DND-41 (cell line): ENCODE data around the gene HELZ.

Experiments
- ATAC-seq: fragments of 200-7000 bp; cut with Tn5 transposase; 3 replicates; pipeline ENCODE4 v1.9.1; 2021; ENCODE audit warnings: low read depth; ENCODE audit not compliant: insufficient read depth
- DNase-seq: peaks from one replicate; pipeline ENCODE4 v3.0.0-alpha.2; 2020
- H2AFZ ChIP-seq: 2 replicates; pipeline ENCODE4 v1.6.0; 2012; ENCODE audit warnings: low read depth, low read length
- H3K27ac ChIP-seq: 2 replicates; pipeline ENCODE4 v1.5.1; 2012; ENCODE audit warnings: low read length, inconsistent platforms
- H3K27me3 ChIP-seq: fragments of 200-600 bp; sonication (generic); 2 replicates; pipeline ENCODE4 v1.6.0; 2012; ENCODE audit warnings: low read length, mild to moderate bottlenecking, inconsistent platforms; ENCODE audit not compliant: insufficient read depth, poor library complexity
- H3K36me3 ChIP-seq: 2 replicates; pipeline ENCODE4 v1.5.1; 2012; ENCODE audit warnings: low read length, inconsistent platforms; ENCODE audit not compliant: insufficient read depth
- H3K4me1 ChIP-seq: 2 replicates; pipeline ENCODE4 v1.5.1; 2012; ENCODE audit warnings: mild to moderate bottlenecking, low read length; ENCODE audit not compliant: insufficient read depth
- H3K4me2 ChIP-seq: 2 replicates; pipeline ENCODE4 v1.6.0; 2012; ENCODE audit warnings: mild to moderate bottlenecking, moderate library complexity, low read length, inconsistent platforms; ENCODE audit not compliant: insufficient read depth
- H3K4me3 ChIP-seq, 2 experiments: fragments of 200-600 bp in 1 of 2; shearing (Covaris generic) in 1 of 2; 2 replicates each; pipeline ENCODE4 v1.5.1; 2012 to 2016; ENCODE audit warnings: inconsistent platforms in 2 of 2, low read length in 2 of 2, mild to moderate bottlenecking in 2 of 2, low read depth in 1 of 2, moderate library complexity in 1 of 2
- H3K79me2 ChIP-seq: 2 replicates; pipeline ENCODE4 v1.6.0; 2012; ENCODE audit warnings: low read length, inconsistent platforms; ENCODE audit not compliant: insufficient read depth
- H3K9ac ChIP-seq: 2 replicates; pipeline ENCODE4 v1.6.0; 2012; ENCODE audit warnings: low read depth, mild to moderate bottlenecking, inconsistent platforms, low read length, moderate library complexity
- H3K9me3 ChIP-seq: 2 replicates; pipeline ENCODE4 v1.5.1; 2012; ENCODE audit warnings: low read length, moderate library complexity, mild to moderate bottlenecking, inconsistent platforms; ENCODE audit not compliant: insufficient read depth, severe bottlenecking
- H4K20me1 ChIP-seq: 2 replicates; pipeline ENCODE4 v1.6.0; 2012; ENCODE audit warnings: low read length; ENCODE audit not compliant: insufficient read depth
- CTCF ChIP-seq: IDR thresholded peaks from 2 replicates; pipeline ENCODE4 v1.5.1; 2012; ENCODE audit warnings: borderline replicate concordance, low read length, moderate library complexity, mild to moderate bottlenecking; ENCODE audit not compliant: poor library complexity, severe bottlenecking; ENCODE audit errors: extremely low read depth
- EZH2 ChIP-seq: IDR thresholded peaks from 3 replicates; pipeline ENCODE4 v1.6.1; 2012; ENCODE audit warnings: borderline replicate concordance, low read depth, mild to moderate bottlenecking, moderate library complexity, low read length, inconsistent platforms; ENCODE audit not compliant: severe bottlenecking

HELZ gene

GRCh38 chr17:67164302-67164701, 80.7 kb downstream of the HELZ start:
- TF ChIP-seq EZH2 (no peak), CTCF (no peak)
- peaks cover 72% of the 10 kb centered on the region for H3K36me3 ChIP-seq
- no peak for DNase-seq

GRCh38 chr17:67162771-67163170, 82.2 kb downstream of the HELZ start:
- Histone ChIP-seq H3K27ac (no peak overlapping the region), H3K27me3 (no peaks in the 10 kb centered on the region), H3K4me3 (no peak overlapping the region), H3K4me1 (no peaks in the 10 kb centered on the region), H4K20me1 (no peaks in the 10 kb centered on the region), H3K79me2 (no peaks in the 10 kb centered on the region), H2AFZ (no peak overlapping the region), H3K36me3 (peaks cover 82% of the 10 kb centered on the region), H3K9ac (no peak overlapping the region), H3K9me3 (no peaks in the 10 kb centered on the region), H3K4me2 (no peak overlapping the region)
- TF ChIP-seq CTCF (no peak), EZH2 (no peak)
- no peak for DNase-seq
- ATAC-seq = no peak

More at GRCh38 chr17:67164302-67164701, 80.7 kb downstream of the HELZ start:
- no peak for ATAC-seq
- no peak overlapping the region for H2AFZ ChIP-seq
- no peak overlapping the region for H3K9ac ChIP-seq
- no peaks in the 10 kb centered on the region for H3K9me3 ChIP-seq
- H3K4me3 ChIP-seq = no peak overlapping the region
- no peak overlapping the region for H3K27ac ChIP-seq
- no peaks in the 10 kb centered on the region for H3K27me3 ChIP-seq
- no peaks in the 10 kb centered on the region for H3K4me1 ChIP-seq
- 0 out of 2 replicates have a peak, but pooled peaks cover 2% of the 10 kb centered on the region for H4K20me1 ChIP-seq
- no peaks in the 10 kb centered on the region for H3K79me2 ChIP-seq
- no peak overlapping the region for H3K4me2 ChIP-seq

DNA sequence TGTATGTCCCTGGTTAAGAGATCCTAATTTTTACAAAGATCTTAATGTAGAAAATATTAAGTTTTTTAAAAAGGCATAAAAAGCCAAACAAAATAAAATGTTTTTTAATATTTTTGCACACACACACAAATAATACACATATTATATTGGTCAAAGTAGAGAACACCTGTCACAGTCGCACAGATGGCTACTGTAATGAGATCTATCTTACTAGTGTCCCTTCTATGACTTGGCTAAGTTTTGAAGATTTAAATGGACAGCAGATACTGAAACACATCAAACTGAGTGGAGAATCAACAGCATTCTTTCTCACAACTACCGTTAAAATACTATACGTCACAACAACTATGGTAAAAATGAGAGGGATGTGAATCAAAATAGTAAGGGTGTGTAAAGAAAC, 83.4 kb downstream of the HELZ start:
- H3K27me3 ChIP-seq = no peaks in the 10 kb centered on the region
- ATAC-seq (no peak), DNase-seq (no peak)
- H3K9ac ChIP-seq = no peak overlapping the region
- H3K4me1 ChIP-seq = no peaks in the 10 kb centered on the region
- H3K4me3 ChIP-seq = no peak overlapping the region
- H2AFZ ChIP-seq = no peak overlapping the region
- no peaks in the 10 kb centered on the region for H4K20me1 ChIP-seq
- H3K36me3 ChIP-seq = peaks cover 82% of the 10 kb centered on the region
- no peaks in the 10 kb centered on the region for H3K9me3 ChIP-seq
- H3K27ac ChIP-seq = no peak overlapping the region
- no peaks in the 10 kb centered on the region for H3K79me2 ChIP-seq
- H3K4me2 ChIP-seq = no peak overlapping the region
- TF ChIP-seq EZH2 (no peak), CTCF (no peak)

- Histone ChIP-seq H3K27ac (no peak overlapping the region), H2AFZ (no peak overlapping the region), H3K9me3 (no peaks in the 10 kb centered on the region), H4K20me1 (no peaks in the 10 kb centered on the region), H3K4me1 (no peaks in the 10 kb centered on the region), H3K36me3 (peaks cover 75% of the 10 kb centered on the region), H3K4me2 (no peak overlapping the region), H3K27me3 (no peaks in the 10 kb centered on the region), H3K9ac (no peak overlapping the region), H3K4me3 (no peak overlapping the region), H3K79me2 (no peaks in the 10 kb centered on the region)
- ATAC-seq = no peak
- TF ChIP-seq CTCF (no peak), EZH2 (no peak)
- no peak for DNase-seq
These were observed 84.2 kb downstream of the HELZ start for GRCh38 chr17:67160791-67161190.
